ENCODE measurements around the gene COL6A3. TPM values are rescaled to one million over a fixed set of nuclear protein-coding genes. Genes with fewer than 3 reads are reported as not detected.

Gene COL6A3
- total and polyA plus RNA-seq, 11 donors = 17.4 to 290 (median 87.3) TPM

DNA sequence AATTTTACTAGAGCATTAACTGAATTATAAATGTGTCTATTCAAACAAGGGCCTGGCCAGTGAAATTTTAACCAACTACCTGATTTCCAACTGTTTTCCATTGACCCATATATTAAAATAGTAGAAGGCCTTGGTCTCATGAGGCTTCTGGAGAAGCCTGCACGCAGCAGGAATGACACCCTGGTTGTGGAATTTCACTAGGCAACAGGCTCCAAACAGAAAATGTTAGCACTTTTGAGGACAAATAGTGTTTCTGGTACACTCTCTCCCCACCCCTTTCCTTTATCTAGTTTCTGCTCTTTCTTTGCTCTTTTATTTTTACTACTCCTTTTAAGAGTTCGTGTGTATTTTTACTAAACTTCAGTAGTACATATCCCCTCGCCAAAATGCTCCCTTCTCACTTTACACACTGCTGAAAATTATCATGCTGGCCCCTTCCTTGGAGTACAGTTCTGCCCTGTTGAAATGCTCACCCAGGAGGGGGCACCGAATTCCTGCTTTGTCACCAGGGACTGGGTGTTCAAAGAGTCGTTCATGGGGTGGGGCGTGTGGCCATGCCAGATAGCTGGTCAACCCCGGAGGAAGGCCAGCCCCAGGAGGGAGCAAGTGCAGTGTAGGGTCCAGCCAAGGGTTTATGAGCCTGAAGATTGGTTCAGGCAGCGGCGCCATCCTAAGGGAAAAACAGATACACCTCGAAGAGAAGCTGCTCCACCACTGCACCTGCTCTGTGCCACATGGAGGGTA is 22.1 kb upstream of the COL6A3 start:
- Histone ChIP-seq H3K4me1 (peaks cover 0 to 56% (median 19%) of the 10 kb centered on the region in 12 donors), H3K27me3 (peaks cover 0 to 11% (median 0%) of the 10 kb centered on the region in 9 donors), H3K36me3 (no peaks in the 10 kb centered on the region), H3K4me3 (no peak overlapping the region), H3K9me3 (peaks cover 0 to 9% (median 0%) of the 10 kb centered on the region in 12 donors), H3K27ac (peak overlapping the region in 10 of 12 donors; percentile 3 to 85 (median 46))
- intact Hi-C loops (cut with DNase I) = no loop called here
- ATAC-seq (peak; percentile 37 to 73 (median 54)), DNase-seq (no peak)
- TF ChIP-seq POLR2A (IDR thresholded peaks at IDR 0.05) (no peak), CTCF (IDR thresholded peaks at IDR 0.05) (no peak)
- 74 to 79% (median 76%) methylated on average over 10 of the region's 10 CpGs for WGBS, 4 donors

DNA sequence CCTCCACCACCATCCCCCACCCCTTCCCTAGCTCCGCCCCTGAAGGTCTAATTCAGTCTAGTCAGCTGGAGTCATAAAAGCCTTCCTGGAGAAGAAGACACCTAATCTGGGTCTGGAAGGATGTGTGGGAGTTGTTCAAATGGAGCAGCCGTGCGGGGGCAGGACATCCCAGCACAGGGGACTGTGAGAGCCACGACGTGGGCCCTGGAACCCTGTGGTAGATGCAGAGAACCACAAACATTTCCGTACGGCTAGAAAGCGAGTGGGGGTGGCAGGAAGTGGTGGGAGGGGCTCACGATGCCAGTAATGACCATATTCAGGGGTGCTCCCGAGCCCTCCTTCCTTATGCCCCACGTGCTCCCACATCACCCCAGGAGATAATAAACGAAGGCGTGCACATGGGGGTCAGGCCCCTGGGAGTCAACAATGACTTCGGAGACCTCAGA is 20.9 kb upstream of the COL6A3 start:
- H3K36me3 ChIP-seq = no peaks in the 10 kb centered on the region
- H3K9me3 ChIP-seq = peaks cover 0 to 9% (median 0%) of the 10 kb centered on the region in 12 donors
- peaks cover 0 to 56% (median 19%) of the 10 kb centered on the region in 12 donors for H3K4me1 ChIP-seq
- peak overlapping the region in 10 of 12 donors; percentile 22 to 85 (median 46) for H3K27ac ChIP-seq
- ATAC-seq (peak in 2 of 4 donors; percentile 27 to 46), DNase-seq (no peak)
- WGBS, 4 donors = 40 to 74% (median 49%) methylated on average over 14 of the region's 14 CpGs
- H3K4me3 ChIP-seq = no peak overlapping the region
- intact Hi-C loops (cut with DNase I) = no loop called here
- TF ChIP-seq POLR2A (IDR thresholded peaks at IDR 0.05) (no peak), CTCF (IDR thresholded peaks at IDR 0.05) (no peak)
- H3K27me3 ChIP-seq = peaks cover 0 to 11% (median 0%) of the 10 kb centered on the region in 9 donors

- H3K27ac ChIP-seq = no peak overlapping the region
- intact Hi-C loops (cut with DNase I) = no loop called here
- no peaks in the 10 kb centered on the region for H3K36me3 ChIP-seq
Observed at GRCh38 chr2:237433920-237434676, 20.1 kb upstream of the COL6A3 start.

More at GRCh38 chr2:237433920-237434676, 20.1 kb upstream of the COL6A3 start:
- peaks cover 0 to 2% (median 0%) of the 10 kb centered on the region in 12 donors for H3K9me3 ChIP-seq
- peaks cover 0 to 56% (median 19%) of the 10 kb centered on the region in 12 donors for H3K4me1 ChIP-seq
- H3K4me3 ChIP-seq = no peak overlapping the region
- 66 to 76% (median 71%) methylated on average over 12 to 13 of the region's 13 CpGs for WGBS, 4 donors
- no peak for TF ChIP-seq POLR2A (IDR thresholded peaks at IDR 0.05)
- no peak for TF ChIP-seq CTCF (IDR thresholded peaks at IDR 0.05)
- DNase-seq = no peak
- ATAC-seq = peak in 1 of 4 donors; percentile 13
- H3K27me3 ChIP-seq = peaks cover 0 to 11% (median 0%) of the 10 kb centered on the region in 9 donors
